Smooth muscle cell (in vitro differentiated cells): ENCODE measurements around the gene HOXB2. TPM values are rescaled to one million over a fixed set of nuclear protein-coding genes. Genes with fewer than 3 reads are reported as not detected.
A peak's percentile ranks its signal among the peaks of the same experiment; 100 is the strongest.

Experiments
- DNase-seq: peaks from one replicate; lab custom pipeline; 2025; ENCODE audit not compliant: unreplicated experiment; lab: John Stamatoyannopoulos, UW
- H2AFZ ChIP-seq: fragments of 200-600 bp; sonication (generic); 2 replicates; pipeline ENCODE4 v1.6.0; 2016; ENCODE audit warnings: antibody characterized with exemption, low read depth, mild to moderate bottlenecking
- H3F3A ChIP-seq: fragments of 200-600 bp; sonication (generic); 2 replicates; pipeline ENCODE4 v1.6.0; 2017; ENCODE audit warnings: antibody characterized with exemption, low read depth
- H3K27ac ChIP-seq: fragments of 200-600 bp; sonication (generic); 2 replicates; pipeline ENCODE4 v1.5.1; 2016; ENCODE audit warnings: low read depth, mild to moderate bottlenecking
- H3K27me3 ChIP-seq: fragments of 200-600 bp; sonication (generic); 2 replicates; pipeline ENCODE4 v1.6.1; 2016; ENCODE audit warnings: low read depth, mild to moderate bottlenecking
- H3K36me3 ChIP-seq: fragments of 200-600 bp; sonication (generic); 2 replicates; pipeline ENCODE4 v1.5.1; 2016; ENCODE audit warnings: low read depth
- H3K4me1 ChIP-seq: fragments of 200-600 bp; sonication (generic); 2 replicates; pipeline ENCODE4 v1.5.1; 2016; ENCODE audit warnings: low read depth
- H3K4me2 ChIP-seq: fragments of 200-600 bp; sonication (generic); 2 replicates; pipeline ENCODE4 v1.6.0; 2016; ENCODE audit warnings: mild to moderate bottlenecking
- H3K4me3 ChIP-seq: fragments of 200-600 bp; sonication (generic); 2 replicates; pipeline ENCODE4 v1.5.1; 2016; ENCODE audit warnings: mild to moderate bottlenecking
- H3K79me2 ChIP-seq: fragments of 200-600 bp; sonication (generic); 2 replicates; pipeline ENCODE4 v1.6.0; 2016; ENCODE audit warnings: low read depth, mild to moderate bottlenecking
- H3K9ac ChIP-seq: fragments of 200-600 bp; sonication (generic); 2 replicates; pipeline ENCODE4 v1.6.0; 2016; ENCODE audit warnings: low read depth
- H3K9me3 ChIP-seq: fragments of 200-600 bp; sonication (generic); replicated peaks from 2 replicates; pipeline ENCODE4 v1.5.1; 2016; ENCODE audit warnings: low read depth
- H4K20me1 ChIP-seq: fragments of 200-600 bp; sonication (generic); 2 replicates; pipeline ENCODE4 v1.6.0; 2016; ENCODE audit warnings: low read depth
- CTCF ChIP-seq: fragments of 200-600 bp; sonication (generic); IDR thresholded peaks from 2 replicates; pipeline ENCODE4 v1.5.1; 2017; ENCODE audit warnings: borderline replicate concordance, mild to moderate bottlenecking, antibody characterized with exemption; ENCODE audit not compliant: insufficient read depth, poor library complexity, severe bottlenecking
- WGBS: methylation state at CpG from one replicate; pipeline ENCODE4 v1.1.7; 2016; ENCODE audit warnings: low lambda C conversion rate; 5-methylcytosine and 5-hydroxymethylcytosine counted together
- polyA plus RNA-seq: library from polyadenylated mRNA; unstranded; fragments of >200 nt; fragmentation: Nextera tagmentation; extraction: Ambion mirVana; gene quantifications from 2 replicates; pipeline ENCODE4 v1.2.1, GENCODE V29; 2016
- total RNA-seq: library from RNA; depleted of rRNA; stranded (reverse); fragments of >200 nt; gene quantifications from 2 replicates; pipeline ENCODE4 v1.2.3, GENCODE V29; 2014

HOXB2 gene
- total and polyA plus RNA-seq, 2 experiments from 2014 or later, result 26.5 to 40.4 TPM

- no peaks in the 10 kb centered on the region for H3K9me3 ChIP-seq
- H2AFZ ChIP-seq, result peak overlapping the region; percentile 26
- no peaks in the 10 kb centered on the region for H3K36me3 ChIP-seq
- no peak for DNase-seq
- no peaks in the 10 kb centered on the region for H4K20me1 ChIP-seq
- peak overlapping the region; percentile 93 for H3K27ac ChIP-seq
- peak overlapping the region; percentile 81 for H3K9ac ChIP-seq
- WGBS, result 3% methylated on average over 10 of the region's 20 CpGs
- H3K79me2 ChIP-seq, result peaks cover 30% of the 10 kb centered on the region
- no peaks in the 10 kb centered on the region for H3K27me3 ChIP-seq
- H3K4me1 ChIP-seq, result peaks cover 15% of the 10 kb centered on the region
- no peak for TF ChIP-seq CTCF
- peak overlapping the region; percentile 98 for H3K4me2 ChIP-seq
- peak overlapping the region; percentile 72 for H3K4me3 ChIP-seq
- H3F3A ChIP-seq, result peaks cover 27% of the 10 kb centered on the region
These were observed 1.0 kb downstream of the HOXB2 start for GRCh38 chr17:48543854-48544348.

GRCh38 chr17:48543107-48543853 lies 1.6 kb downstream of the HOXB2 start:
- H2AFZ ChIP-seq, result no peak overlapping the region
- H3K36me3 ChIP-seq, result no peaks in the 10 kb centered on the region
- H3K79me2 ChIP-seq, result peaks cover 30% of the 10 kb centered on the region
- H3K27me3 ChIP-seq, result no peaks in the 10 kb centered on the region
- peak overlapping the region; percentile 81 for H3K9ac ChIP-seq
- no peaks in the 10 kb centered on the region for H3K9me3 ChIP-seq
- peak overlapping the region; percentile 72 for H3K4me3 ChIP-seq
- H4K20me1 ChIP-seq, result no peaks in the 10 kb centered on the region
- peaks cover 23% of the 10 kb centered on the region for H3F3A ChIP-seq
- WGBS, result under 1% methylated on average over 62 of the region's 72 CpGs
- H3K4me1 ChIP-seq, result peaks cover 15% of the 10 kb centered on the region
- H3K27ac ChIP-seq, result peak overlapping the region; percentile 93
- peak overlapping the region; percentile 98 for H3K4me2 ChIP-seq
- no peak for TF ChIP-seq CTCF
- DNase-seq, result peak; percentile 36

GRCh38 chr17:48542698-48543106 lies 2.2 kb downstream of the HOXB2 start:
- Histone ChIP-seq H3K79me2 (peaks cover 30% of the 10 kb centered on the region), H3K4me3 (peak overlapping the region; percentile 72), H3F3A (peaks cover 23% of the 10 kb centered on the region), H3K27me3 (no peaks in the 10 kb centered on the region), H3K36me3 (no peaks in the 10 kb centered on the region), H3K9me3 (no peaks in the 10 kb centered on the region), H3K4me2 (peak overlapping the region; percentile 98), H2AFZ (no peak overlapping the region), H3K9ac (peak overlapping the region; percentile 81), H3K27ac (peak overlapping the region; percentile 93), H4K20me1 (no peaks in the 10 kb centered on the region), H3K4me1 (peaks cover 15% of the 10 kb centered on the region)
- WGBS, result 5% methylated on average over 12 of the region's 12 CpGs
- no peak for TF ChIP-seq CTCF
- no peak for DNase-seq
